Spleen (tissue), 11 donors: Measurements from ENCODE around the gene OR8B2. TPM values are rescaled to one million over a fixed set of nuclear protein-coding genes. Genes with fewer than 3 reads are reported as not detected.
"Not testable (repeated sequence)": the region's sequence is repeated elsewhere in the genome, so short reads cannot be mapped to it uniquely, and the experiment has no call there.

Experiments used
- DNase-seq: peaks from one replicate; pipeline ENCODE4 v3.0.0-alpha.2; 2020
- H3K27ac ChIP-seq, 8 donors: fragments of 200-600 bp; sonication (generic) in 7 of 8; 1 replicate in 4 of 8; 2 replicates in 4 of 8; pipeline versions ENCODE4 v1.5.0 to v1.8.0; 2016 to 2021; ENCODE audit warnings: inconsistent platforms in 4 of 8, mild to moderate bottlenecking in 4 of 8, moderate library complexity in 1 of 8
- H3K27me3 ChIP-seq, 7 donors: fragments of 200-600 bp; sonication (generic) in 6 of 7; replicated peaks in 1 of 7; 1 replicate in 4 of 7; 2 replicates in 3 of 7; pipeline versions ENCODE4 v1.5.0 to v1.8.0; 2016 to 2021; ENCODE audit warnings: inconsistent platforms in 3 of 7, mild to moderate bottlenecking in 1 of 7
- H3K36me3 ChIP-seq, 6 donors: fragments of 200-600 bp; sonication (generic) in 5 of 6; 1 replicate in 4 of 6; 2 replicates in 2 of 6; pipeline versions ENCODE4 v1.5.0 to v1.8.0; 2016 to 2021; ENCODE audit warnings: inconsistent platforms in 2 of 6
- H3K4me1 ChIP-seq, 6 donors: fragments of 200-600 bp; sonication (generic) in 5 of 6; 1 replicate in 3 of 6; 2 replicates in 3 of 6; pipeline versions ENCODE4 v1.5.0 to v1.8.0; 2016 to 2021; ENCODE audit warnings: inconsistent platforms in 3 of 6
- H3K4me3 ChIP-seq, 8 donors: fragments of 200-600 bp; sonication (generic) in 7 of 8; 1 replicate in 4 of 8; 2 replicates in 4 of 8; pipeline versions ENCODE4 v1.5.0 to v1.8.0; 2016 to 2021; ENCODE audit warnings: inconsistent platforms in 4 of 8, mild to moderate bottlenecking in 4 of 8, moderate library complexity in 2 of 8
- H3K9me3 ChIP-seq, 8 donors: fragments of 200-600 bp; sonication (generic) in 7 of 8; 1 replicate in 4 of 8; 2 replicates in 4 of 8; pipeline versions ENCODE4 v1.5.0 to v1.8.0; 2016 to 2021; ENCODE audit warnings: inconsistent platforms in 4 of 8
- POLR2A ChIP-seq, 3 donors: fragments of 450-650 bp; IDR thresholded peaks; one replicate each; pipeline ENCODE4 v1.5.1; 2017; ENCODE audit warnings: antibody characterized with exemption in 3 of 3, mild to moderate bottlenecking in 1 of 3
- POLR2AphosphoS5 ChIP-seq, 3 donors: sonication (generic); formaldehyde crosslinking; IDR thresholded peaks; one replicate each; pipeline ENCODE4 v1.5.1; 2017; ENCODE audit warnings: antibody characterized with exemption in 3 of 3
- WGBS, 5 donors: extraction: QIAGEN DNeasy Blood & Tissue Kit in 3 of 5; methylation state at CpG; one replicate each; pipeline versions ENCODE4 v1.1.5 to v1.1.7; 2013 to 2018; 5-methylcytosine and 5-hydroxymethylcytosine counted together
- intact Hi-C: fragments of 100-400 bp; cut with DNase I; formaldehyde crosslinking; loops from one replicate; pipeline ENCODE4 v1.15.0; 2023; ENCODE audit warnings: low total_unique reads
- polyA plus RNA-seq, 3 donors: library from polyadenylated mRNA; stranded (reverse); fragments of 200-250 nt; gene quantifications; one replicate each; pipeline ENCODE4 v1.2.1, GENCODE V29; 2013
- total RNA-seq, 7 donors: library from RNA; depleted of rRNA in 3 of 7; stranded (reverse); fragments of >200 nt in 3 of 7; fragmentation: NEBNext Ultra II Directional in 4 of 7; extraction: Animal tissue kit (Norgen Biotek cat#: 25700) in 4 of 7; gene quantifications; one replicate each; pipeline versions ENCODE4 v1.1.0 to v1.2.1, GENCODE V29; 2016 to 2021
- TF ChIP-seq, protein P1 (sequence below), 11 experiments: fragments of 200-600 bp in 7 of 11; fragments of 450-650 bp in 4 of 11; sonication (generic) in 4 of 11; IDR thresholded peaks in 8 of 11; conservative IDR thresholded peaks in 3 of 11; 1 replicate in 7 of 11; 2 replicates in 4 of 11; pipeline versions ENCODE4 v1.4.0 to v1.8.0; 2016 to 2021; ENCODE audit warnings: antibody characterized with exemption in 11 of 11, inconsistent platforms in 4 of 11, mild to moderate bottlenecking in 1 of 11
- donor health status: healthy with polysubstance abuse.
- donor health status: DM: no; HTN: no; CAD: no; lungs with moderate emphysema.
- donor health status: DM: no; HTN: no; CAD: no.
- donor health status: Bipolar disorder and iron deficiency.
- donor health status: healthy.
- donor health status: DM: no; HTN: no; CAD: no.
- donor health status: DM: yes; HTN: yes; CAD: no.

The OR8B2 gene
- total and polyA plus RNA-seq, 10 donors = not detected

GRCh38 chr11:124415356-124415923 lies 31.1 kb upstream of the OR8B2 start:
- Histone ChIP-seq H3K4me1 (no peaks in the 10 kb centered on the region), H3K4me3 (no peak overlapping the region), H3K27me3 (peaks cover 0 to 6% (median 0%) of the 10 kb centered on the region in 7 donors), H3K36me3 (no peaks in the 10 kb centered on the region), H3K27ac (no peak overlapping the region), H3K9me3 (no peaks in the 10 kb centered on the region)
- intact Hi-C loops = loop anchor here (5.0 kb wide), 1 partner anchor 167 kb away; no protein-coding TSS in a partner anchor
- no peak for TF ChIP-seq POLR2A (IDR thresholded peaks at IDR 0.05)
- TF ChIP-seq, protein P1, sequence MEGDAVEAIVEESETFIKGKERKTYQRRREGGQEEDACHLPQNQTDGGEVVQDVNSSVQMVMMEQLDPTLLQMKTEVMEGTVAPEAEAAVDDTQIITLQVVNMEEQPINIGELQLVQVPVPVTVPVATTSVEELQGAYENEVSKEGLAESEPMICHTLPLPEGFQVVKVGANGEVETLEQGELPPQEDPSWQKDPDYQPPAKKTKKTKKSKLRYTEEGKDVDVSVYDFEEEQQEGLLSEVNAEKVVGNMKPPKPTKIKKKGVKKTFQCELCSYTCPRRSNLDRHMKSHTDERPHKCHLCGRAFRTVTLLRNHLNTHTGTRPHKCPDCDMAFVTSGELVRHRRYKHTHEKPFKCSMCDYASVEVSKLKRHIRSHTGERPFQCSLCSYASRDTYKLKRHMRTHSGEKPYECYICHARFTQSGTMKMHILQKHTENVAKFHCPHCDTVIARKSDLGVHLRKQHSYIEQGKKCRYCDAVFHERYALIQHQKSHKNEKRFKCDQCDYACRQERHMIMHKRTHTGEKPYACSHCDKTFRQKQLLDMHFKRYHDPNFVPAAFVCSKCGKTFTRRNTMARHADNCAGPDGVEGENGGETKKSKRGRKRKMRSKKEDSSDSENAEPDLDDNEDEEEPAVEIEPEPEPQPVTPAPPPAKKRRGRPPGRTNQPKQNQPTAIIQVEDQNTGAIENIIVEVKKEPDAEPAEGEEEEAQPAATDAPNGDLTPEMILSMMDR (IDR thresholded peaks at IDR 0.05 in 8 of 11, conservative IDR thresholded peaks at IDR 0.05 in 3 of 11) = peak in 10 of 11 experiments; percentile 18 to 62 (median 48)
- WGBS, 5 donors = 13 to 18% (median 17%) methylated on average over 5 of the region's 5 CpGs
- no peak for DNase-seq

DNA sequence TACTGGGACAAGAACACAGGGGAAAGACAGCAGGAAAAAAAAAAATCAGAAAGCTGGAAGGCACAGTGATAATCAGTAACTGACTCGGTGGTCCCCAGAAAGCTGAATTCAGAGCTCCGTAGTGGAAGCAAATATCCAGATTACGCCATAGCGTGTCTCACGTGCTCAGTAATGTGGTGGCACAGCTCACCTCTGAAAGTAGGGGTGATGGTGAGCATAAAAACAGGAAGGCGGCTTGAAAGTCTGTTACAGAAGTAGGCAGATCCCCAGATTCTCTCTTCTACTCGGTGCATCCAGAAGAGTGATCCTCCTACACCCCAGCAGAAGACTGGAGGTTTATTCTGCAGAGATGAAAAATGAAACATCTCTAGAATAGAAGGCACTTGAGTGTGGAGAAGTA lies 25.6 kb upstream of the OR8B2 start:
- Histone ChIP-seq H3K27me3 (no peaks in the 10 kb centered on the region), H3K9me3 (no peaks in the 10 kb centered on the region), H3K36me3 (no peaks in the 10 kb centered on the region), H3K4me3 (no peak overlapping the region), H3K4me1 (no peaks in the 10 kb centered on the region), H3K27ac (no peak overlapping the region)
- no peak for DNase-seq
- TF ChIP-seq, protein P1 (IDR thresholded peaks at IDR 0.05 in 8 of 11, conservative IDR thresholded peaks at IDR 0.05 in 3 of 11) = no peak
- TF ChIP-seq POLR2A (IDR thresholded peaks at IDR 0.05) (no peak), POLR2AphosphoS5 (IDR thresholded peaks at IDR 0.05) (no peak)
- WGBS, 5 donors = 80 to 90% (median 82%) methylated on average over 7 of the region's 7 CpGs
- intact Hi-C loops = no loop called here

GRCh38 chr11:124405581-124405980 lies 21.3 kb upstream of the OR8B2 start:
- intact Hi-C loops = no loop called here
- 58 to 70% (median 61%) methylated on average over 2 of the region's 2 CpGs for WGBS, 5 donors
- Histone ChIP-seq H3K4me3 (no peak overlapping the region), H3K4me1 (no peaks in the 10 kb centered on the region), H3K27ac (no peak overlapping the region), H3K27me3 (no peaks in the 10 kb centered on the region), H3K9me3 (no peaks in the 10 kb centered on the region), H3K36me3 (no peaks in the 10 kb centered on the region)
- TF ChIP-seq, protein P1 (IDR thresholded peaks at IDR 0.05 in 8 of 11, conservative IDR thresholded peaks at IDR 0.05 in 3 of 11) = no peak
- TF ChIP-seq POLR2AphosphoS5 (IDR thresholded peaks at IDR 0.05) = no peak
- TF ChIP-seq POLR2A (IDR thresholded peaks at IDR 0.05) = no peak
- DNase-seq = no peak

DNA sequence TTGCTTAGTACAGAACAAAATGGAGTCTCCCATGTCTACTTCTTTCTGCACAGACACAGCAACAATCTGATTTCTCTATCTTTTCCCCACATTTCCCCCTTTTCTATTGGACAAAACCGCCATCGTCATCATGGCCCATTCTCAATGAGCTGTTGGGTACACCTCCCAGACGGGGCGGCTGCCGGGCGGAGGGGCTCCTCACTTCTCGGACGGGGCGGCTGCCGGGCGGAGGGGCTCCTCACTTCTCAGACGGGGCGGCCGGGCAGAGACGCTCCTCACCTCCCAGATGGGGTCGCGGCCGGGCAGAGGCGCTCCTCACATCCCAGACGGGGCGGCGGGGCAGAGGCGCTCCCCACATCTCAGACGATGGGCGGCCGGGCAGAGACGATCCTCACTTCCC lies 18.9 kb upstream of the OR8B2 start:
- H3K36me3 ChIP-seq, H3K4me3 ChIP-seq, intact Hi-C loops, H3K27ac ChIP-seq, H3K4me1 ChIP-seq, H3K9me3 ChIP-seq, H3K27me3 ChIP-seq, DNase-seq: not testable (repeated sequence)
- 90 to 97% (median 93%) methylated on average over 13 to 26 of the region's 27 CpGs for WGBS, 5 donors
